ENCODE results near the gene GMDS.

- TF ChIP-seq CSRNP3 (CRISPR knock-in tag; IDR thresholded peaks at IDR 0.05) (no peak), BACH2 (CRISPR knock-in tag; IDR thresholded peaks at IDR 0.05; ENCODE audit: borderline replicate concordance) (no peak), ZFP3 (CRISPR knock-in tag; IDR thresholded peaks at IDR 0.05) (no peak), ZC3H10 (CRISPR knock-in tag; IDR thresholded peaks at IDR 0.05) (no peak), CSDC2 (CRISPR knock-in tag; IDR thresholded peaks at IDR 0.05) (no peak), ZNF8 (CRISPR knock-in tag; IDR thresholded peaks at IDR 0.05) (no peak), PPARA (CRISPR knock-in tag; IDR thresholded peaks at IDR 0.05; ENCODE audit: borderline replicate concordance) (no peak), CREB5 (CRISPR knock-in tag; IDR thresholded peaks at IDR 0.05; ENCODE audit: low read depth) (no peak)
Measured at GRCh38 chr6:1713016-1713600, 532.3 kb downstream of the GMDS start.

All from SK-N-SH treated with all-trans-retinoic acid at 6 μM for 48 hours (cell line).